Nucleus accumbens (tissue), 56 donors: ENCODE results near the gene EZH2.

Experiments used
- DNase-seq, 56 donors: peaks; one replicate each; lab custom pipeline; 2025; lab: John Stamatoyannopoulos, UW

The EZH2 gene

GRCh38 chr7:148782757-148783456, 101.2 kb downstream of the EZH2 start:
- DNase-seq, result no peak

GRCh38 chr7:148774471-148774870, 109.6 kb downstream of the EZH2 start:
- no peak for DNase-seq

DNA sequence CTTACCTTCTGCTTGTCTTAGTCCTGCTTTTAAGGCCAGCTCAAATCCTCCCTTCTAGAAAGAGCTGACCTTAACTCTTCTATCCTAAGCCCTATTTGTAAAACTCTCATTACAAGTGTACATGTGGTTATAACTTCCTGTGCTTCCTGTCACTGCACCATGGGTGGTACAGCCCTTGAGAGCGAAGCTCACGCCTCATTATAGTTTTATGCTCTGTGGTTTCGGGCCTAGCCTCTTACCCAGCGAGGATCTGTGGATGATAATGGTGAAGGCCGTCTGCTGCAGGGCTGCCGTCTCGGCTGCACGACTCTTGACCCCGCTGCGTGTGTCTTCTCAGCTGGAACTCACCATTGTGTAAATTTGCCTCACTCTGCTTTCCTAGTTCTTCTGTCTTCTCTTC, 110.8 kb downstream of the EZH2 start:
- DNase-seq, result no peak

DNA sequence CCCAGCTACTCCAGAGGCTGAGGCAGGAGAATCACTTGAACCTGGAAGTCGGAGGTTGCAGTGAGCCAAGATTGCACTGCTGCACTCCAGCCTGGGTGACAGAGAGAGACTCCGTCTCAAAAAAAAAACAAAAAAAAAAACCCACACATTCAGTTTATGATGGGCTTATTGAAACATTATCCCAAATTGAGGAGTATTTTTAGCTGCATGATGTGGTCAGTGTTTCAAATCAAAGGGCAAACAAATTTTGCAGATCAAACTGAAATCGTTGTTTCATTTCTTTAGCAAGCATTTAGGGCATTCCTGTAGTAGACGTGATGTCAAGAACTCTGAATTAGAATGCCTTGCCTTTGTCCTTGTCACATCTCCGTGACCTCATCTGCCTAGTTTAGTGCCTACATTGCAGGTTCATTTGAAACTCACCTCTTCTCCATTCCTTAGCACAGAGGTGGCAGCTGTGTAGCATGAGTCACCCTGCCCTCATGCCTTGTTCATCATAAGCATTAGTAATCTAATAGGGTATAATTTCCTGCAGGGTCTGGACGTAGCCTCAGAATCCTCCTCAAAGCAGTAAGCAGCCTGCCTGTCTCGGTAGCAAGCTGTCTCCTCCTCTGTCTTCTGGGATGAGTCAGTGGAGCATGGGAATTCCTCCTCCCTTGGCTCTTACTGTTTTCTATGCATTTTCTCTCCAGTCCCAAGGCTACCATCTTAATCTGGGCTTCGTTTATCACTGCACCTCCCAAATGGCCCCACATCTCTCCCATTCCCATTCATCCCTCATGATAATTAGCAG, 111.6 kb downstream of the EZH2 start:
- peak in 15 of 56 donors; percentile 5 to 54 (median 18) for DNase-seq

- DNase-seq, result no peak
Observed at GRCh38 chr7:148770004-148770403, 114.1 kb downstream of the EZH2 start.

- DNase-seq, result no peak
Observed at GRCh38 chr7:148763622-148764021, 120.5 kb downstream of the EZH2 start.

GRCh38 chr7:148761499-148762278, 122.4 kb downstream of the EZH2 start:
- DNase-seq, result no peak
